ENCODE measurements around the gene PLOD1.
A peak's percentile ranks its signal among the peaks of the same experiment; 100 is the strongest.
"Not testable (repeated sequence)": the region's sequence is repeated elsewhere in the genome, so short reads cannot be mapped to it uniquely, and the experiment has no call there.

Gene PLOD1

GRCh38 chr1:11903210-11903609, 31.3 kb upstream of the PLOD1 start:
- no peak for DNase-seq
- no peak overlapping the region for H3K4me3 ChIP-seq (ENCODE audit: low read depth, low read length)
- no peak for TF ChIP-seq CTCF (IDR thresholded peaks at IDR 0.05; ENCODE audit: low read depth, low read length)
- no peaks in the 10 kb centered on the region for H3K27me3 ChIP-seq (ENCODE audit: insufficient read depth, low read depth, severe bottlenecking)
- no peaks in the 10 kb centered on the region for H3K9me3 ChIP-seq (ENCODE audit: severe bottlenecking)
- H3K27ac ChIP-seq: no peak overlapping the region
- no peaks in the 10 kb centered on the region for H3K36me3 ChIP-seq

- DNase-seq; H3K4me3 ChIP-seq (ENCODE audit: low read depth, low read length); H3K9me3 ChIP-seq (ENCODE audit: severe bottlenecking); H3K36me3 ChIP-seq; H3K27ac ChIP-seq; H3K27me3 ChIP-seq (ENCODE audit: insufficient read depth, low read depth, severe bottlenecking): not testable (repeated sequence)
Observed at GRCh38 chr1:11904156-11904555, 30.4 kb upstream of the PLOD1 start.

- TF ChIP-seq CTCF (IDR thresholded peaks at IDR 0.05; ENCODE audit: low read depth, low read length): no peak
- no peak overlapping the region for H3K27ac ChIP-seq
- no peaks in the 10 kb centered on the region for H3K27me3 ChIP-seq (ENCODE audit: insufficient read depth, low read depth, severe bottlenecking)
- no peaks in the 10 kb centered on the region for H3K36me3 ChIP-seq
- H3K4me3 ChIP-seq (ENCODE audit: low read depth, low read length): no peak overlapping the region
- DNase-seq: no peak
- H3K9me3 ChIP-seq (ENCODE audit: severe bottlenecking): no peaks in the 10 kb centered on the region
Observed at GRCh38 chr1:11904978-11905377, 29.5 kb upstream of the PLOD1 start.

GRCh38 chr1:11906870-11907269, 27.6 kb upstream of the PLOD1 start:
- Histone ChIP-seq H3K27ac (no peak overlapping the region), H3K9me3 (ENCODE audit: severe bottlenecking) (no peaks in the 10 kb centered on the region), H3K4me3 (ENCODE audit: low read depth, low read length) (no peak overlapping the region), H3K27me3 (ENCODE audit: insufficient read depth, low read depth, severe bottlenecking) (no peaks in the 10 kb centered on the region), H3K36me3 (no peaks in the 10 kb centered on the region)
- DNase-seq: no peak
- no peak for TF ChIP-seq CTCF (IDR thresholded peaks at IDR 0.05; ENCODE audit: low read depth, low read length)

- H3K27ac ChIP-seq: peak overlapping the region; percentile 100
- no peak overlapping the region for H3K4me3 ChIP-seq (ENCODE audit: low read depth, low read length)
- H3K9me3 ChIP-seq (ENCODE audit: severe bottlenecking): no peaks in the 10 kb centered on the region
- H3K27me3 ChIP-seq (ENCODE audit: insufficient read depth, low read depth, severe bottlenecking): no peaks in the 10 kb centered on the region
- TF ChIP-seq CTCF (IDR thresholded peaks at IDR 0.05; ENCODE audit: low read depth, low read length): peak; percentile 69
- H3K36me3 ChIP-seq: no peaks in the 10 kb centered on the region
- DNase-seq: peak; percentile 94
Observed at GRCh38 chr1:11907275-11908094, 27.0 kb upstream of the PLOD1 start.

GRCh38 chr1:11908095-11908675, 26.3 kb upstream of the PLOD1 start:
- peak overlapping the region; percentile 68 for H3K4me3 ChIP-seq (ENCODE audit: low read depth, low read length)
- H3K36me3 ChIP-seq: no peaks in the 10 kb centered on the region
- peak; percentile 57 for DNase-seq
- no peaks in the 10 kb centered on the region for H3K9me3 ChIP-seq (ENCODE audit: severe bottlenecking)
- no peaks in the 10 kb centered on the region for H3K27me3 ChIP-seq (ENCODE audit: insufficient read depth, low read depth, severe bottlenecking)
- TF ChIP-seq CTCF (IDR thresholded peaks at IDR 0.05; ENCODE audit: low read depth, low read length): no peak
- H3K27ac ChIP-seq: peak overlapping the region; percentile 100

- not testable (repeated sequence) for H3K9me3 ChIP-seq (ENCODE audit: severe bottlenecking); DNase-seq; H3K27ac ChIP-seq
Observed at GRCh38 chr1:11910914-11911228, 23.6 kb upstream of the PLOD1 start.

More at GRCh38 chr1:11910914-11911228, 23.6 kb upstream of the PLOD1 start:
- H3K27me3 ChIP-seq (ENCODE audit: insufficient read depth, low read depth, severe bottlenecking); H3K36me3 ChIP-seq; H3K4me3 ChIP-seq (ENCODE audit: low read depth, low read length): not testable (repeated sequence)
